ENCODE results near the gene ARFGAP3. TPM values are rescaled to one million over a fixed set of nuclear protein-coding genes. Genes with fewer than 3 reads are reported as not detected.

Gene ARFGAP3
- total and polyA plus RNA-seq, 2 experiments from 2014 or later = 53.7 to 89.5 TPM

DNA sequence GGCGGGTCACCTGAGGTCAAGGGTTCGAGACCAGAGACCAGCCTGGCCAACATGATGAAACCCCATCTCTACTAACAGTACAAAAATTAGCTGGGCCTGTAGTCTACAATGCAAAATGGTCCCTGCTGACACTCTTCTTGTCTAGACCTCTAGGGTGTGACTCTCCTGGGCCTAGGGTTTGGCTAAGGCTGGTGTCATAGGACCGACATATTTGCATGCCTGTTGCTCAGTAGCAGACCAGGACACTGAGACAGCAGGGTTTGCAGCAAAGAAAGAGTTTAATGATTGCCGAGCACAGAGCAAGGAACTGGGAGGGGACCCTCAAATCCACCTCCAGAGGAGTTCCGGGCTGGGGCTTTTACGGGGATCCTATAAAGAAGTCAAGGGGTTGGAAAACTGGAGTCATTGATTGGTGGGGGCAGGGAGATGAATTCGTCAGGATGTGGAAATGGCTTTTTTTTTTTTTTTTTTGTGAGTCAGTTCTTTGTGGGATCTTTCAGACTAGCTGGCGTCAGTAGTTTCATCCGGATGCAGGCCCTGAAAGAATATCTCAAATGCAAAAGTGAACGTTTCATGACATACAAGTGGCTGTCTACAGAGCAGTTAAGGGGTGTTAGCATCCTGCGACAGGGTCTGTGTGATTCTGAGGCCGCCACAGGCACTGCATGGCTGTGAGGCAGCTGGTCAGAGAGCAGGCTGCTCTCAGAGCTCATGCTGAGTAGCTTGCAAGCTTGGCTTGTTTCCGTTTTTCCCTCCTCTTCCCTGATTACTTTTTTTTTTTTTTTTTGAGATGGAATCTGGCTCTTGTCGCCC is 109.2 kb downstream of the ARFGAP3 start:
- TF ChIP-seq, protein P1, sequence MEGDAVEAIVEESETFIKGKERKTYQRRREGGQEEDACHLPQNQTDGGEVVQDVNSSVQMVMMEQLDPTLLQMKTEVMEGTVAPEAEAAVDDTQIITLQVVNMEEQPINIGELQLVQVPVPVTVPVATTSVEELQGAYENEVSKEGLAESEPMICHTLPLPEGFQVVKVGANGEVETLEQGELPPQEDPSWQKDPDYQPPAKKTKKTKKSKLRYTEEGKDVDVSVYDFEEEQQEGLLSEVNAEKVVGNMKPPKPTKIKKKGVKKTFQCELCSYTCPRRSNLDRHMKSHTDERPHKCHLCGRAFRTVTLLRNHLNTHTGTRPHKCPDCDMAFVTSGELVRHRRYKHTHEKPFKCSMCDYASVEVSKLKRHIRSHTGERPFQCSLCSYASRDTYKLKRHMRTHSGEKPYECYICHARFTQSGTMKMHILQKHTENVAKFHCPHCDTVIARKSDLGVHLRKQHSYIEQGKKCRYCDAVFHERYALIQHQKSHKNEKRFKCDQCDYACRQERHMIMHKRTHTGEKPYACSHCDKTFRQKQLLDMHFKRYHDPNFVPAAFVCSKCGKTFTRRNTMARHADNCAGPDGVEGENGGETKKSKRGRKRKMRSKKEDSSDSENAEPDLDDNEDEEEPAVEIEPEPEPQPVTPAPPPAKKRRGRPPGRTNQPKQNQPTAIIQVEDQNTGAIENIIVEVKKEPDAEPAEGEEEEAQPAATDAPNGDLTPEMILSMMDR (IDR thresholded peaks at IDR 0.05; ENCODE audit: poor library complexity) = no peak
- no peak for TF ChIP-seq EZH2 (IDR thresholded peaks at IDR 0.05; ENCODE audit: borderline replicate concordance)
- TF ChIP-seq EZH2phosphoT487 (IDR thresholded peaks at IDR 0.05; ENCODE audit: low read depth, severe bottlenecking, unreplicated experiment) = no peak
- Histone ChIP-seq H3K9me2 (replicated peaks; ENCODE audit: insufficient read depth) (no peaks in the 10 kb centered on the region), H3K79me2 (no peaks in the 10 kb centered on the region), H4K20me1 (ENCODE audit: insufficient read depth, poor library complexity, severe bottlenecking) (no peaks in the 10 kb centered on the region), H3K36me3 (replicated peaks; ENCODE audit: insufficient read depth, low read depth) (no peaks in the 10 kb centered on the region), H2AFZ (no peak overlapping the region), H3K4me2 (no peak overlapping the region), H3K4me3 (no peak overlapping the region), H3K27me3 (no peaks in the 10 kb centered on the region), H3K4me1 (ENCODE audit: insufficient read depth) (peaks cover 9% of the 10 kb centered on the region), H3K9me3 (ENCODE audit: low read depth) (no peaks in the 10 kb centered on the region), H3K27ac (peak overlapping the region; percentile 72)
- WGBS (ENCODE audit: low lambda C conversion rate, missing lambda C conversion rate) = 68% methylated on average over 13 of the region's 14 CpGs
- DNase-seq (ENCODE audit: low spot score) = peak; percentile 19

Small RNA genes lying within 50 kb of the gene (small RNA-seq; reads per million reads assigned to genes)
- not detected for gene RF00019

Other genes starting within 250 kb of the ARFGAP3 start
- gene POLDIP3, start 242.4 kb downstream of the ARFGAP3 start, total RNA-seq = 31.4 and 39.2 TPM in 2 replicates
- 39.4 and 40.3 TPM in 2 replicates for gene POLDIP3, start 242.4 kb downstream of the ARFGAP3 start, polyA plus RNA-seq
- 0.33 TPM in 1 of 2 replicates, not detected in the other for gene ATP5MGL, start 216.7 kb downstream of the ARFGAP3 start, total RNA-seq
- gene ATP5MGL, start 216.7 kb downstream of the ARFGAP3 start, polyA plus RNA-seq = 0.60 TPM in 1 of 2 replicates, not detected in the other
- gene CYB5R3, start 207.9 kb downstream of the ARFGAP3 start, total RNA-seq = 119 and 136 TPM in 2 replicates
- 407 and 438 TPM in 2 replicates for gene CYB5R3, start 207.9 kb downstream of the ARFGAP3 start, polyA plus RNA-seq
- gene A4GALT, start 136.4 kb downstream of the ARFGAP3 start, total RNA-seq = 3.3 and 4.4 TPM in 2 replicates
- gene A4GALT, start 136.4 kb downstream of the ARFGAP3 start, polyA plus RNA-seq = 2.2 and 5.8 TPM in 2 replicates
- gene PACSIN2, start 157.9 kb upstream of the ARFGAP3 start, total RNA-seq = 77.7 and 87.4 TPM in 2 replicates
- gene PACSIN2, start 157.9 kb upstream of the ARFGAP3 start, polyA plus RNA-seq = 85.5 and 86.3 TPM in 2 replicates
- gene TTLL1, start 232.1 kb upstream of the ARFGAP3 start, total RNA-seq = 4.9 and 6.4 TPM in 2 replicates
- 8.7 and 9.5 TPM in 2 replicates for gene TTLL1, start 232.1 kb upstream of the ARFGAP3 start, polyA plus RNA-seq